H1 (cell line): ENCODE results near the gene ESRP2. TPM values are rescaled to one million over a fixed set of nuclear protein-coding genes. Genes with fewer than 3 reads are reported as not detected.

ENCODE experiments used
- CHD7 ChIP-seq: fragments of 300-600 bp; sonication (generic); IDR thresholded peaks from 2 replicates; pipeline ENCODE4 v1.7.1; 2012; ENCODE audit warnings: low read length, moderate library complexity, mild to moderate bottlenecking, inconsistent platforms; ENCODE audit not compliant: insufficient replicate concordance
- GABPA ChIP-seq: IDR thresholded peaks from 2 replicates; pipeline ENCODE4 v1.6.1; 2011; ENCODE audit warnings: mild to moderate bottlenecking, low read length, moderate library complexity, borderline replicate concordance; ENCODE audit not compliant: insufficient read depth
- RXRA ChIP-seq: IDR thresholded peaks from 2 replicates; pipeline ENCODE4 v1.6.1; 2011; ENCODE audit warnings: low read depth, mild to moderate bottlenecking, low read length, moderate library complexity; ENCODE audit not compliant: insufficient read depth
- SP4 ChIP-seq: IDR thresholded peaks from 2 replicates; pipeline ENCODE4 v1.6.1; 2012; ENCODE audit warnings: low read length, inconsistent platforms
- polyA plus RNA-seq, 7 experiments: library from polyadenylated mRNA; depleted of rRNA in 3 of 7; stranded (reverse) in 5 of 7; unstranded in 2 of 7; fragments of >200 nt in 5 of 7; fragments of 200-250 nt in 2 of 7; gene quantifications; 1 replicate in 5 of 7; 2 replicates in 1 of 7; 4 replicates in 1 of 7; pipeline versions ENCODE4 v1.2.1 to v1.2.3, GENCODE V29; 2011 to 2013; ENCODE audit warnings: missing spikeins in 2 of 7, mixed read lengths in 2 of 7
- total RNA-seq: library from RNA; stranded (reverse); fragmentation: NEBNext Ultra II Directional; extraction: Animal tissue kit (Norgen Biotek cat#: 25700); gene quantifications from 2 replicates; pipeline ENCODE4 v1.2.1, GENCODE V29; 2021

The ESRP2 gene
- total and polyA plus RNA-seq, 2 of the 8 experiments (the other 6 are each of a cell fraction or from before 2014, with no cell fraction given) = 35.1 to 45.8 TPM

DNA sequence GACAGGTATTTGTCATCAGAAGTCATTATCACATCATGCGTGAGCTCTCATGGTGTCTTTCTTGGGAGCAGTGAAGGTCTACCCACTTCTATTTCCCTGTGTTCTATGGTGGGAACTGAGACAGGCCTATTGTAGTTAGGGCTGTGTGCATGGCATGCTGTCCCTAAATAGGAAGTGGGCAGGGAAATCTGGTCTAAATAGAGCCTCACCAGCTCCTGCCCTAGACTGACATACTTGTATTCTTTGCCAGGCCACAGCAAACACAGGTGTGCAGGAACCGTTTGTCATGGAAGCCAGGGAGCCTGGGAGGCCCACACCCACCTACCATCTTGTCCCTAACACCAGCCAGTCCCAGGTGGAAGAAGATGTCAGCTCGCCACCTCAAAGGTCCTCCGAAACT is 38.5 kb upstream of the ESRP2 start (continued):
- TF ChIP-seq CHD7 = no peak
- no peak for TF ChIP-seq GABPA
- no peak for TF ChIP-seq SP4
- TF ChIP-seq RXRA = no peak
